GM13976 (cell line): Measurements from ENCODE around the gene SF3B2.
A peak's percentile ranks its signal among the peaks of the same experiment; 100 is the strongest.
"Not testable (repeated sequence)": the region's sequence is repeated elsewhere in the genome, so short reads cannot be mapped to it uniquely, and the experiment has no call there.

Experiments
- DNase-seq: peaks from one replicate; pipeline ENCODE4 v3.0.0; 2012; ENCODE audit warnings: low spot score
- CTCF ChIP-seq: IDR thresholded peaks from 2 replicates; pipeline ENCODE4 v1.5.1; 2012; ENCODE audit warnings: borderline replicate concordance, mild to moderate bottlenecking; ENCODE audit not compliant: insufficient read depth; ENCODE audit errors: extremely low read depth, missing control alignments, control extremely low read depth
- in situ Hi-C: fragments of 300-500 bp; cut with MboI; formaldehyde crosslinking; loops from one replicate; pipeline ENCODE4 v1.12.0; 2022; ENCODE audit warnings: low sequenced_read_pairs, mixed read lengths, inconsistent platforms; ENCODE audit not compliant: unreplicated experiment

Gene SF3B2

DNA sequence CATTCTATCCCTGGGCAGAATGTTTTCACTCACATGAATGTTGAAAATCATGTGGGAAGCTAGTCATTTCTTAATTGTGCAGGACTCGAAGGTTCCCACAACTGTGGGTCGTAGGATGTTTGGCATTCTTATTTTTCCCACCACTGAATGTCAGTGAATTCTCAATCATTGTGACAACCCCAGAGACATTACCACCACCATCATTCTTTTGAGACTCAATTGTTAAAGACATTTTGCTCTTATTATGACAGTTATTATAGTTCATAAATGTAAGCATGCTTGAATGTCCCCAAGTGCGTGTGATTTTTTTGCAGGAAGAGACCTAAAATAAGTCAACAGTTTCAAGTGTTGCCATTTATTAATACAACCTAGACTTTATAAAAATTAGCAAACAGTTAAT, 36.9 kb downstream of the SF3B2 start:
- TF ChIP-seq CTCF: no peak
- in situ Hi-C loops: no loop called here
- no peak for DNase-seq

DNA sequence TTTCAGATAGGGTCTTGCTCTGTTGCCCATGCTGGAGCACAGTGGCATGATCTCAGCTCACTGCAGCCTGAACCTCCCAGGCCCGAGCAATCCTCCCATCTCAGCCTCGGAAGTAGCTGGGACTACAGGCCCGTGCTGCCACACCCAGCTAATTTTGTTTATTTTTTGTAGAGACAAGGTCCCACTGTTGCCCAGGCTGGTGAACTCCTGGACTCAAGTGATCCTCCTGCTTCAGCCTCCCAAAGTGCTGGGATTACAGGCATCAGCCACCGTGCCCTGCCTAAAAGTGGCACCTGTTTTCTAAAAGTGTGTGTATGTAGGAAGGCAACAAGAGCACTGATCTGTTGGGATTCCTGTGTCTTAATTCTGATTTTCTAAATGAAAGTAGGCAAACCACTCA, 38.1 kb downstream of the SF3B2 start:
- in situ Hi-C loops: no loop called here
- TF ChIP-seq CTCF: no peak

DNA sequence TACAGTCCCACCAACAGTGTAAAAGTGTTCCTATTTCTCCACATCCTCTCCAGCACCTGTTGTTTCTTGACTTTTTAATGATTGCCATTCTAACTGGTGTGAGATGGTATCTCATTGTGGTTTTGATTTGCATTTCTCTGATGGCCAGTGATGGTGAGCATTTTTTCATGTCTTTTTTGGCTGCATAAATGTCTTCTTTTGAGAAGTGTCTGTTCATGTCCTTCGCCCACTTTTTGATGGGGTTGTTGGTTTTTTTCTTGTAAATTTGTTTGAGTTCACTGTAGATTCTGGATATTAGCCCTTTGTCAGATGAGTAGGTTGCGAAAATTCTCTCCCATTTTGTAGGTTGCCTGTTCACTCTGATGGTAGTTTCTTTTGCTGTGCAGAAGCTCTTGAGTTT, 40.0 kb downstream of the SF3B2 start:
- DNase-seq, in situ Hi-C loops: not testable (repeated sequence)

More for the DNA sequence above, 38.1 kb downstream of the SF3B2 start:
- no peak for DNase-seq

DNA sequence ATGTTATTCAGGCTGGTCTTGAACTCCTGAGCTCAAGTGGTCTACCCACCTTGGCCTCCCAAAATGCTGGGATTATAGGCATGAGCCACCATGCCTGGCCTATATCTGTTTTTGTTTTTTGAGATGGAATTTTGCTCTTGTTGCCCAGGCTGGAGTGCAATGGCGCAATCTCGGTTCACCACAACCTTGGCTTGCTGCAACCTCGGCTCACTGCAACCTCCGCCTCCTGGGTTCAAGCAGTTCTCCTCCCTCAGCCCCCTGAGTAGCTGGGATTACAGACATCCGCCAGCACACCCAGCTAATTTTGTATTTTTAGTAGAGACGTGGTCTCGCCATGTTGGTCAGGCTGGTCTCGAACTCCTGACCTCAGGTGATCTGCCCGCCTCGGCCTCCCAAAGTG, 47.6 kb downstream of the SF3B2 start:
- DNase-seq, in situ Hi-C loops: not testable (repeated sequence)

DNA sequence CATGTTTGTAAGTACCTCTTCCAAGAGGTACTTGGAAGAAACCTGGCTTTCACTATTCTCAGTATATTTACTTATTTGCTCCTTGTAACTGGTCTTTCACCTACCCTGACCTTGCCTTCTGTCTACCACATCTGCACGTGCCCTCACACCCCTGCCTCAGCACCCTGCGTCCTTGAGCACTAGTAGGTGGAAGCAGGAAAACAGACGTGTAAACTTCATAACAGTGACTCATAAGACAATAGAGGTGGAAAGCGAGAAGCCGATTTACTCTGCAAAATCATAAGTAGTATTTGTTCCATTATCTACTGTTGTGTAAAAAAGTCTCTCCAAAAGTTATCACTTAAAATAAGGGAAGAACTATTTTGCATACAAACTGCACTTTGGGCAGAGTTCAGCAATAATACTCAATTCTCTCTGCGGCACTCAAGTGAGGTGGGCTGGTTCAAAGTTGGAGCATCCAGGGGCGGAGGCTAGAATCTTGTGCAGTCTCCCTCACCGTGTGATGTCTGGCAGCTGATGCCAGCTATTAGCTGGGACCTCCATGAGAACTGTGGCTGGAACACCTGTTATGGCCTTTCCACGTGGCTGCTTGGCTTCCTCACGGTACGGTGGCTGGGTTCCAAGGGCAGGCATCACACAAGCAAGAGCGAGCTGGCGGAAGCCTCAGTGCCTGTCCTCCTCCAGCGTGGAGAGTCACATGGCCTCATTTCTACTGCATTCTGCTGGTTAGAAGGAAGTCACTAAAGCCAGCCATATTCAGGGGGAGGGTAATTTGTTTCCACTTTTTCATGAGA, 48.3 kb downstream of the SF3B2 start:
- peak; percentile 65 for DNase-seq
- TF ChIP-seq CTCF: no peak
- in situ Hi-C loops: no loop called here

DNA sequence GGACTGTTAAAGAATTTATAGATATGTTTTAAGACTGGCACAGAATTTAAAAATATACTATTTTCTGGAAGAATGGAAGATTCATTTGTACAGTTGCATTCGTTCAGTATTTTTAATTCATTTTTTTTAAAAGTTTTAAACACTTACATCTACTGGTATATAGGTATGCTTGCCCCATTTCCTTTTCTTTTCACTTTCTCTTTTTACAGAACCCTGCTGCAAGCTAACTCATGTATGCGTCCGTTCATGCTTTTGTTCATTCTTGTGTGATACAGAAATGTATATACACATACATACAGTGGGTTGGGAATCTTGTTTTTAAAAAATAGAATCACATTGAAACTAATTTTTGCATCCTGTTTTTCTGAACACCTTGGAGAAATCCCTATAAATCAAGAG, 48.9 kb downstream of the SF3B2 start:
- no peak for DNase-seq
- TF ChIP-seq CTCF: no peak
- in situ Hi-C loops: no loop called here

GRCh38 chr11:66104057-66104638, 52.0 kb downstream of the SF3B2 start:
- no peak for TF ChIP-seq CTCF
- in situ Hi-C loops: no loop called here
- DNase-seq: no peak
